ENCODE data around the gene ZBTB46.
"Not testable (repeated sequence)": the region's sequence is repeated elsewhere in the genome, so short reads cannot be mapped to it uniquely, and the experiment has no call there.

Gene ZBTB46

GRCh38 chr20:63858393-63859165, 27.5 kb upstream of the ZBTB46 start:
- no peak for DNase-seq (ENCODE audit: low spot score)

DNA sequence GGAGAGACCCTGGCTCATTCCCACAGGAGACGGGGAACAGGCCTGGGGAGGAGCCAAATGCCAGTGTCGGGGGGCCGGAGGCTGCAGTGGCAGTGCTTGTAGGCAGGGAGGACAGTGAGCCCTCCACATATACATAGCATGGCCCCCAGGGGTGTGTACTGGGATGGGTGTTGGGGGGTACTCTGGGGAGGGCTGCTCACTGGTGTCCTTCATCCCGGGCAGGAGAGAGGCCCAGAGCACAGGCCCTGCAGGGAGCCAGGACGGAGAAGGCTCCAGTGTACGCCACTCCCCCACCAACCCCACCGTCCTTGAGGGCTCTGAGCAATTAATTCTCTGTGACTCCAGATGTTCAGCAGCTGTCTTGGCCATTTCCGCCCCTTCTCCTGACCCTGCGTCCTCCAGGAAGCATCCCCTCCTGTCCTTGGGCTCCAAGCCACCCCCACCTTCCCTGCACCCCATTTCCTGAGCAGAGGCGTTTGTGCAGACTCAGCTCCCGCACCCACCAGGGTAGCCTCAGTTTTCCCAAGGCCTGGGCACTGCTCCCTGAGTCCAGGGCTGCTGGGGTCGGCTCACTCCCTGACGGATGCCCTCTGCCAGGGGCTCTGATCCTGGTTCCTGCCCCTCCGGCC, 26.8 kb upstream of the ZBTB46 start:
- no peak for DNase-seq (ENCODE audit: low spot score)

GRCh38 chr20:63856098-63856511, 25.0 kb upstream of the ZBTB46 start:
- no peak for DNase-seq (ENCODE audit: low spot score)

DNA sequence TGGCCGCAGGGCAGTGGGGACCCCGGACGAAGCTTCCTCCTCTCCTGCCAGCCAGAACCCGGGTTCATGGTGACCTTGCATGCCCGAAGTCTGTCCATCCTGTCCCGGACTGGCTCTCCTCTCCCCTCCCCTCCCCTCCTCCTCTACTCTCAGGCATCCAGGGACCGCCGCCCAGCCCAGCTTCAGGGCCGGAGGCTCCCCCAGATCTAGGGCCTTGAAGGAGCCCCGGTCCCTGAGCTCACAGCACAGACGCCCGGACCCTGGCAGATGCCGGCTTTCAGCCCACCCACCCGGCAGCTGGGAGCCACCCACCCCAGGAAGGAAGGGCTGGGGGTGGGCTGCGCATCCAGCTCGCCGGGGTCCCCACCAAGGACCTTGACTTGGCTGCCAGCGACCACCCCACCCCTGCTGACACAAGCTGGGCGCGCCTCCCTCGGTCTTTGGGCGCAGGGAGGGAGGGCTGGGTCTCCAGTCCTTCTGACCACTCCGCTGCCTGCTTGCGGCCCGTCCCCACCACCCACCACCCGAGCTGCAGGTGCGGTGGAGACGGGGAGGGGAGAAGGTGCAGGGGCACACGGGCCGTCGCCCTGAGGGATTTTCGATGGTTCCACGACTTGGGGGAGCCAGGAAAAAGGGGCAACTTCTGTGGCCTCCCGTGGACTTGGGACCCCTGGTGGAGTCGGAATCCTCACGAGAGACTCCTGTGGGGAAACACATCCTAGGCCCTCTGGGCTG, 24.5 kb upstream of the ZBTB46 start:
- DNase-seq (ENCODE audit: low spot score) = no peak

DNA sequence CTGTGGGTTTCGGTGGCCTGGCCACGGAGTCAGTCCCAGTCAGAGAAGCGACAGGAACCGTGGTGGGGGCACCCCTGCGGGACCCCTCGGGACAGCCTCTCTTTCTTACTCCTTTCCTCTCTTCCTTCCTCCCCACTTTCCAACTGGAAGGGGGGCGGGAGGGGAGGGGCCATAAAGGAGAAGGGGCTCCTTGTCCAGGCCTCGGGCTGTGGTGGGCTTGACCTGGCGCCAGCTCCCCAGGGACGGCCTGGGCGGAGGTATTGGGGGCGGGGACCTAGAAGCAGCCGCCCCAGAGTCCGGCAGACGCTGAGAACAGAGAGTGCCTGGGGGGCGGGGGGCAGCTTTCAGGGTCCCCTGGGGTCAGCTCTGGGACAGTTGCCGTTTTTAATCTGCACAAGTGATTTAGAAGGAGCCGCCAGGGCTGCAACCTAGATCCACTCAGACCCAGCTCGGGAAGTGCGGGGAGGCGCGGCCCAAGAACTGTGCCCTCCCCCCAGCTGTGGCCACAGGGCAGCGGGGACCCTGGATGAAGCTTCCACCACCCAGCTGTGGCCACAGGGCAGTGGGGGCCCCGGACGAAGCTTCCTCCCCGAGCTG, 23.8 kb upstream of the ZBTB46 start:
- no peak for DNase-seq (ENCODE audit: low spot score)

GRCh38 chr20:63854069-63854765, 23.2 kb upstream of the ZBTB46 start:
- DNase-seq (ENCODE audit: low spot score) = no peak

GRCh38 chr20:63853733-63854068, 22.6 kb upstream of the ZBTB46 start:
- not testable (repeated sequence) for DNase-seq (ENCODE audit: low spot score)

DNA sequence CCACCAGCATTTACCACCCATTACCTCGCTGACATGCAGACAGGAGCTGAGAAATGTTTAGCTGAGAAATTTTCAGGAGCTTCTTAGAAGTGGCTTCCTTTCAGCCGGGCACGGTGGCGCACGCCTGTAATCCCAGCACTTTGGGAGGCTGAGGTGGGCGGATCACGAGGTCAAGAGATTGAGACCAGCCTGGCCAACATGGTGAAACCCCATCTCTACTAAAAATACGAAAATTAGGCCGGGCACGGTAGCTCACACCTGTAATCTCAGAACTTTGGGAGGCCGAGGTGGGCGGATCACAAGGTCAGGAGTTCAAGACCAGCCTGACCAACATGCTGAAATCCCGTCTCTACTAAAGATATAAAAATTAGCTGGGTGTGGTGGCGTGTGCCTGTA, 20.5 kb upstream of the ZBTB46 start:
- not testable (repeated sequence) for DNase-seq (ENCODE audit: low spot score)

DNA sequence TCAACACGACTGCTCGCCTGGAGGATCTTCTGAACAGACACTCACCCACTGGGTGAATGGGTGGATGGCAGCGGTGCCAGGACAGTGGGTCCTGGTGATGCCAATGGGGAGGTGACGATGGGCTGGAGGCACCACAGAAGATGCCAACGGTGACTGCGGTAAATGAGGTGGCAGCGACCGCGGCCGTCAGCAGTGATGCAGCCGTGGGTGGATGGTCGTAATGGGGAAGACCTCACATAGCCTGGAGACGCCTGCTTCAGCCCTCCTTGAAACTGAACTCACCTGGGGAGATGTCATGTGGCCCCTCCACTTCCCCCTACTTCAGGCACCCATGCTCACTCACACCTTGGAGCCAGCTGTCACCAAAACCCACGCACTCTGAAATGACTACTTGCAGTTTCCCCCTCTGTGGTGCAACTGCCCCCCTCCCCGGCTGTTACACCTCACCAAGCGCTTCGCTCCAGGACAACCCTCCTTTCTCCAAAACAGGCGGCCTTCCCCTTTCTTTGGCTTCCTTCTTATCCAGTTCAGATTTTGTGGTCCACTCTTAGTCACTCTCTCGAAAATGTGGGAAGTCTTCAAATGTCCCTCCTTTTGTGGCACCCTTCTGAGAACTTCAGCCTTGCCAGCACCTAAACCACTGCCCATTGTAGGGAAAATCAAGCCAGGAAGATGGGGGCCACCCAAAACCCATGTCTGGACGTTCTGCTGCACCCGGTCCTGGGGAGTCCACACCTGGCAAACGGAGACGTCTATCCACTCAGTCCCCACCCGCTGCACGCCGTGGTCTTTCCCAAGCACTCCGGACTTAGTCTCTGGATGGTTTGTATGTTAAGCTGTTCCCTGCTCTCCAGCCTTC, 19.9 kb upstream of the ZBTB46 start:
- no peak for DNase-seq (ENCODE audit: low spot score)

- no peak for DNase-seq (ENCODE audit: low spot score)
Measured at GRCh38 chr20:63848003-63848911, 17.2 kb upstream of the ZBTB46 start.

DNA sequence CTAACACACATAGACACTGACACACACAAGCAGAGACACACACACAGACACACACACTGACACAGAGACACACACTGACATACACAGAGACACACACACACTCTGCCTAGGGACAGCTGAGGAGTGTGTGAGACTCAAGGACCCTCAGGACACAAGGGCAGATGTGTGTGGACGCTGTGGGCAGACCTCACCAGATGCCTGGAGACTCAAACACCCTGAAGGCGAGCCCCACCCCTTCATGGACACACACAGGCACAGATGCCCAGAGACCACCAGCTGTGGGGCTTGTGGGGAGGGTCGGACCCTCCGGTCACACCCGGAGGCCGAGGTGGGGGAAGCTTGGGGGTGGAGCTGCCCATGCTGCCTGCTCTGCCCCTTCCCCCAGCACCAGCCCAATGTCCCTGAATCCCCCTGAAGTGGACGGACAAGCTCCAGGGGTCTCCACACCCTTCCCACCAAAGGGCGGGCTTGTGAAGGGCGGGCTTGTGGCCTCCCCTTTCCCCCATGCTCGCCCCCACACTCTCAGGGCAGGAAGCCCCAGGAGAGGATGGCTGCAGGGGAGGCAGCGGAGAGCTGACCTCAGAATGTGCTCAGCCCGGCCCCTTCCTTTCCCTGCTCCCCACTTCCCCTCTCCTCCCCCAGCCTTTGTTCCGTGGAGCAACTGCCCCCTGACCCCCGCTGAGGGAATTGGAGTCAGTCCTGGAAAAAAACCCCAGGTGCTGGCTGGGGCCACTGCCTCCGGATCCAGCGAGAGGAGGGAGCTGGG, 16.4 kb upstream of the ZBTB46 start:
- DNase-seq (ENCODE audit: low spot score) = no peak

- no peak for DNase-seq (ENCODE audit: low spot score)
Measured at GRCh38 chr20:63846888-63847236, 15.8 kb upstream of the ZBTB46 start.

- no peak for DNase-seq (ENCODE audit: low spot score)
Measured at GRCh38 chr20:63846128-63846771, 15.2 kb upstream of the ZBTB46 start.

GRCh38 chr20:63844511-63844991, 13.5 kb upstream of the ZBTB46 start:
- DNase-seq (ENCODE audit: low spot score) = no peak

DNA sequence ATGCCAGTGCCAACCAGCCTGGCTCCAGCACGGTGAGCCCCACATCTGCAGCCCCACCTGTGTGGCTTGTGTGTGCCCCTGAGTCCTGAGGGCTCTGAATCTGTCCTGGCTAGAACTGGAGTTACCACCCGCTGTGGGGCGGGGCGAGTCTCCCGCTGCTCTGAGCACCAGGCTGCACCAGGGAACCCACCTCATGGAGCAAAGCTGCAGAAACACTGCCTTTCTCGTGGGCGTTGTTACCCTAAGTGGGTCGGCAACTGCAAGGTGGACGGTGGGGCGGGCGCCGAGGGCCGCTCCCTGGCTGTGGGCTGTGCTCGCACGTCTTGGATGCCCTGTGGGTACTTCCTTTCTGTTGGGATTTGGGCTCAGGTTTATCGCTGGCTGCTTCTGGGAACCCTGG, 12.7 kb upstream of the ZBTB46 start:
- no peak for DNase-seq (ENCODE audit: low spot score)

- no peak for DNase-seq (ENCODE audit: low spot score)
Measured at GRCh38 chr20:63843222-63843621, 12.2 kb upstream of the ZBTB46 start.

DNA sequence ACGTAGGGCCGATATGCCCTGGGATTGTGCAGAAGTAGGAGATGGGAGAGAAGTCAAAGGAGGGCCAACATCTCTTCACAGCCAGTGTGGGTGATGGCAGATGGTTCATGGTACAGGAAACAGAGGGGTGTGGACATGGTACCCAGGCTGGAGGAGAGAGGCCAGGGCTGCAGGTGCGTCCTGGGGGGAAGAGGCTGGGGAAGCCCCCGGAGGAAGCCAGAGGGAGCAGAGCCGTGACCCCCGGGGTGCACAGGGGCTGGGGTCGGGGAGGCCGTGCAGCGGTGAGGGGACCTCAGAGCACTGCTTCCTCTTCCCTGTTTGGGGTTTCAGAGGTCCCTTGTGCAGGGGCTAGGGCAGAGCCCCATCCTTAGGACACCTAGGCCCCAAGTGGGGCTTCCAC, 11.2 kb upstream of the ZBTB46 start:
- DNase-seq (ENCODE audit: low spot score) = no peak

DNA sequence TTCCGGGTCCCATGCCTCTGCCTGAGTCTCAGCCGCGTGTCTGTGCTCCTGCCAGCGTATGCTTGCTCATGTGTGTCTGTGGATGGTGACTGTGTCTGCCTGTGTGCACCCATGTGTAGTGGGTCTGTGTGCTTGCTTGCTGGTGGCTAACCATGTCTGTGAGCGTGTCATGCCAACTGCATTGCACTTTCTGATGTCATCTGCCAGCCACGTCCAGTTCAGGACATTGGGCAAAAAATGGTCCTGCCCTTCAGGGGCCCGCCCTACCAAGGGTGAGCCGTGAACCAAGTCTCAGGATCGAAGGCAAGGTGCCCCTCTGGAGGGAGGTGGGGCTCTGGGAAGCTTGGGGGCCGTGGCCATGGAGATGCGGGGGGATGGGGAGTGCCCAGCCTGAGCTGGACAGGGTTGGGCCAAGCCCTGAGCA, 9.4 kb upstream of the ZBTB46 start:
- no peak for DNase-seq (ENCODE audit: low spot score)

DNA sequence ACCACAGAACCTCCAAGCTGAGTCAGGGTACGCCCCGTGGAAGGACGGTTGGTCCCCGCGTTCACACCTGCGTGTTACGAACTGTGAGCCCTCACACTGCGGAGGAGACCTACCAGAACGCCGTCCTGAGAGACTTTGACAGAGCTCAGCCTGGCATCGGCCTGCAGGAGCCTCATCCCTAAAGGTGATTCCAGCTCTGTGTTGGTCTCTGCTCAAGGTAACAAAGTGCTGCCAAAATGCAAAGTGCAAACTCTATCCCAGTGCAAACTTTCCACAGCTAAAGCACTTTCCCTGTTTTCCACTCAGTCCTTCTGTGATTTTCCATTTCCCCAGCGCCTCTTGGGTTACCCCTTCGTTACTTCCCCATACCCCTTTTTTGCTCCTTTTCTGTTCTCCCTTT, 8.6 kb upstream of the ZBTB46 start:
- no peak for DNase-seq (ENCODE audit: low spot score)

Measured in Ammon's horn (tissue), 1 donor.